ENCODE measurements around the gene HHIP. TPM values are rescaled to one million over a fixed set of nuclear protein-coding genes. Genes with fewer than 3 reads are reported as not detected.

Gene HHIP
- total RNA-seq, 4 donors from 2014 or later: 0.25 to 0.70 (median 0.28) TPM

DNA sequence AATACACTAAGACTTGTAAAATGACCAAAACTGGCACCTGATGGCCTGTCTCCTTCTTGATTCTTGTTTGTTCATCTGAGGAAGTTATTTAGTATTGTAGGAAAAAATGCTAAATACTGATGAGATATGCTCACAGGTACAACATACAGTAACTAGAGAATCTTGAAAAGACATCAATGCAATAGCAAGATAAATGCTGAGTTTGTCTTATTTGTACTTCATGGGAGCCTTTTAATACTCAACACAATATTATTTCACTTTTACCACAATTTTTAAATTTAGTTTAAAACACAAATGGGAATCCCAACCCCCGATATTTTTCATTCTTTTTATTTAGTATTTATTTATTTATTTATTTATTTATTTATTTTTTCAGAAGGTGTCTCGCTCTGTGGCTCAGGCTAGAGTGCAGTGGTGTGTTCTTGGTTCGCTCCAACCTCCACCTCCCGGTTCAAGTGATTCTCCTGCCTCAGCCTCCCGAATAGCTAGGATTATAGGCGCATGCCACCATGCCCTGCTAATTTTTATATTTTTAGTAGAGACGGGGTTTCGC lies 12.1 kb downstream of the HHIP start:
- no peak overlapping the region for H3K4me3 ChIP-seq
- TF ChIP-seq POLR2A (IDR thresholded peaks at IDR 0.05): no peak
- TF ChIP-seq, protein P1, sequence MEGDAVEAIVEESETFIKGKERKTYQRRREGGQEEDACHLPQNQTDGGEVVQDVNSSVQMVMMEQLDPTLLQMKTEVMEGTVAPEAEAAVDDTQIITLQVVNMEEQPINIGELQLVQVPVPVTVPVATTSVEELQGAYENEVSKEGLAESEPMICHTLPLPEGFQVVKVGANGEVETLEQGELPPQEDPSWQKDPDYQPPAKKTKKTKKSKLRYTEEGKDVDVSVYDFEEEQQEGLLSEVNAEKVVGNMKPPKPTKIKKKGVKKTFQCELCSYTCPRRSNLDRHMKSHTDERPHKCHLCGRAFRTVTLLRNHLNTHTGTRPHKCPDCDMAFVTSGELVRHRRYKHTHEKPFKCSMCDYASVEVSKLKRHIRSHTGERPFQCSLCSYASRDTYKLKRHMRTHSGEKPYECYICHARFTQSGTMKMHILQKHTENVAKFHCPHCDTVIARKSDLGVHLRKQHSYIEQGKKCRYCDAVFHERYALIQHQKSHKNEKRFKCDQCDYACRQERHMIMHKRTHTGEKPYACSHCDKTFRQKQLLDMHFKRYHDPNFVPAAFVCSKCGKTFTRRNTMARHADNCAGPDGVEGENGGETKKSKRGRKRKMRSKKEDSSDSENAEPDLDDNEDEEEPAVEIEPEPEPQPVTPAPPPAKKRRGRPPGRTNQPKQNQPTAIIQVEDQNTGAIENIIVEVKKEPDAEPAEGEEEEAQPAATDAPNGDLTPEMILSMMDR (IDR thresholded peaks at IDR 0.05 in 4 of 5, conservative IDR thresholded peaks at IDR 0.05 in 1 of 5): no peak
- H3K9me3 ChIP-seq: no peaks in the 10 kb centered on the region
- in situ Hi-C loops (cut with MboI; ENCODE audit: low sequenced_read_pairs in 4 of 4) (no loop called here), intact Hi-C loops (cut with DNase I; ENCODE audit: low total_unique reads) (no loop called here)
- DNase-seq: no peak
- H3K27me3 ChIP-seq: no peaks in the 10 kb centered on the region
- H3K36me3 ChIP-seq: no peaks in the 10 kb centered on the region
- no peak overlapping the region for H3K27ac ChIP-seq
- ATAC-seq: no peak
- no peaks in the 10 kb centered on the region for H3K4me1 ChIP-seq

- Histone ChIP-seq H3K27me3 (no peaks in the 10 kb centered on the region), H3K4me1 (no peaks in the 10 kb centered on the region), H3K4me3 (no peak overlapping the region), H3K9me3 (no peaks in the 10 kb centered on the region), H3K36me3 (no peaks in the 10 kb centered on the region), H3K27ac (no peak overlapping the region)
- DNase-seq: no peak
- in situ Hi-C loops (cut with MboI; ENCODE audit: low sequenced_read_pairs in 4 of 4) (no loop called here), intact Hi-C loops (cut with DNase I; ENCODE audit: low total_unique reads) (no loop called here)
- ATAC-seq: no peak
- TF ChIP-seq, protein P1 (IDR thresholded peaks at IDR 0.05 in 4 of 5, conservative IDR thresholded peaks at IDR 0.05 in 1 of 5): no peak
- TF ChIP-seq POLR2A (IDR thresholded peaks at IDR 0.05): no peak
These were observed 12.9 kb downstream of the HHIP start for GRCh38 chr4:144658903-144659302.

- DNase-seq (no peak), ATAC-seq (no peak)
- Histone ChIP-seq H3K36me3 (no peaks in the 10 kb centered on the region), H3K9me3 (no peaks in the 10 kb centered on the region), H3K4me3 (no peak overlapping the region), H3K27ac (no peak overlapping the region), H3K4me1 (no peaks in the 10 kb centered on the region), H3K27me3 (no peaks in the 10 kb centered on the region)
- TF ChIP-seq POLR2A (IDR thresholded peaks at IDR 0.05): no peak
- TF ChIP-seq, protein P1 (IDR thresholded peaks at IDR 0.05 in 4 of 5, conservative IDR thresholded peaks at IDR 0.05 in 1 of 5): no peak
- intact Hi-C loops (cut with DNase I; ENCODE audit: low total_unique reads) (no loop called here), in situ Hi-C loops (cut with MboI; ENCODE audit: low sequenced_read_pairs in 4 of 4) (no loop called here)
These were observed 13.5 kb downstream of the HHIP start for GRCh38 chr4:144659447-144659846.

DNA sequence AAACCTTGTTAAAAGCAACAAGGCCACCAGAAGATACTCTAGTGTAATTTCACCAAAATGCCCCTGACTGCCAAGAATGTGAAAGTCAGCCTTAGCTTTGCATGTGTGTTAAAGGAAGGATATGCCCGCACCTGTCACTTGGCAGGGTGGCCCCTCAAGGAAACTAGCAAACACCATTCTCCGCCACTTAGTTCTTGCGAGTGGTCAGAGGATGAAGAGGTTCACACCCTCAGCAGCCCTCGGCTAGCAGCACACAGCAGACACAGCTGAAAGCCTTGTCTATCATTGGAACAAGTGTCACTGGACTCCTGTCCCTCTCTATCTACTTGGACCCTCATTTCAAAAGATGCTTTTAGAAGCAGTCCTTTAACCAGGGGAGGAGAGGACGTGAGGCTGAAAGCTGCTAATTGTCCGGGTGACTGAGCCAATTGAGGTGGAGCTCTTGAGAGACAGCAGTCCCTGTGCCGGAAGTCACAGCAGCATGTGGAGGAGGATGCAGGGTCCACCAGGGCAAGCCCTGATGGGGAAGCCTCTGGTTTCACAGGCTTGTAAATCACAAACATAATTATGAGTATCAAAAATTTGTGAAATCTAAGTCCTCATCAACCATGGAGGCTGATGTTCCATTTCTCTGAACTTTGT lies 18.0 kb downstream of the HHIP start:
- Histone ChIP-seq H3K4me3 (no peak overlapping the region), H3K27ac (no peak overlapping the region), H3K36me3 (no peaks in the 10 kb centered on the region), H3K9me3 (no peaks in the 10 kb centered on the region), H3K27me3 (no peaks in the 10 kb centered on the region), H3K4me1 (no peaks in the 10 kb centered on the region)
- in situ Hi-C loops (cut with MboI; ENCODE audit: low sequenced_read_pairs in 4 of 4): no loop called here
- no peak for ATAC-seq
- intact Hi-C loops (cut with DNase I; ENCODE audit: low total_unique reads): no loop called here
- no peak for TF ChIP-seq POLR2A (IDR thresholded peaks at IDR 0.05)
- TF ChIP-seq, protein P1 (IDR thresholded peaks at IDR 0.05 in 4 of 5, conservative IDR thresholded peaks at IDR 0.05 in 1 of 5): no peak
- DNase-seq: no peak
